ENCODE measurements around the gene TULP4.

DNA sequence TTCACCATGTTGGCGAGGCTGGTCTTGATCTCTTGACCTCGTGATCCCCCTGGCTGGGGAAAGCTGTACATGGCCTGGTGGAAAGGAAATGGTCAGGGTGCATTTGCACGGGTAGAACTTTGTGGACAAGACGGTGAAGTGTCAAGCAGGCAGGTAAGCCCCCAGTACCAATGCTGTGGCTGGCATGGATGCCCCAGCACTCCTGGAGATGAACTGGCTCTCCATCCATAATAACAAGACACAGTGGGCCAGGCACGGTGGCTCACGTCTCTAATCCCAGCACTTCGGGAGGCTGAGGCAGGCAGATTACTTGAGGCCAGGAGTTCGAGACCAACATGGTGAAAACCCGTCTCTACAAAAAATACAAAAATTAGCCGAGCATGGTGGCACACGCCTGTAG lies 210.4 kb downstream of the TULP4 start:
- TF ChIP-seq, protein P1, sequence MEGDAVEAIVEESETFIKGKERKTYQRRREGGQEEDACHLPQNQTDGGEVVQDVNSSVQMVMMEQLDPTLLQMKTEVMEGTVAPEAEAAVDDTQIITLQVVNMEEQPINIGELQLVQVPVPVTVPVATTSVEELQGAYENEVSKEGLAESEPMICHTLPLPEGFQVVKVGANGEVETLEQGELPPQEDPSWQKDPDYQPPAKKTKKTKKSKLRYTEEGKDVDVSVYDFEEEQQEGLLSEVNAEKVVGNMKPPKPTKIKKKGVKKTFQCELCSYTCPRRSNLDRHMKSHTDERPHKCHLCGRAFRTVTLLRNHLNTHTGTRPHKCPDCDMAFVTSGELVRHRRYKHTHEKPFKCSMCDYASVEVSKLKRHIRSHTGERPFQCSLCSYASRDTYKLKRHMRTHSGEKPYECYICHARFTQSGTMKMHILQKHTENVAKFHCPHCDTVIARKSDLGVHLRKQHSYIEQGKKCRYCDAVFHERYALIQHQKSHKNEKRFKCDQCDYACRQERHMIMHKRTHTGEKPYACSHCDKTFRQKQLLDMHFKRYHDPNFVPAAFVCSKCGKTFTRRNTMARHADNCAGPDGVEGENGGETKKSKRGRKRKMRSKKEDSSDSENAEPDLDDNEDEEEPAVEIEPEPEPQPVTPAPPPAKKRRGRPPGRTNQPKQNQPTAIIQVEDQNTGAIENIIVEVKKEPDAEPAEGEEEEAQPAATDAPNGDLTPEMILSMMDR (IDR thresholded peaks at IDR 0.05) = no peak
- TF ChIP-seq ZFX (IDR thresholded peaks at IDR 0.05; ENCODE audit: borderline replicate concordance) = no peak
